ENCODE results near the gene FTL.

FTL gene

DNA sequence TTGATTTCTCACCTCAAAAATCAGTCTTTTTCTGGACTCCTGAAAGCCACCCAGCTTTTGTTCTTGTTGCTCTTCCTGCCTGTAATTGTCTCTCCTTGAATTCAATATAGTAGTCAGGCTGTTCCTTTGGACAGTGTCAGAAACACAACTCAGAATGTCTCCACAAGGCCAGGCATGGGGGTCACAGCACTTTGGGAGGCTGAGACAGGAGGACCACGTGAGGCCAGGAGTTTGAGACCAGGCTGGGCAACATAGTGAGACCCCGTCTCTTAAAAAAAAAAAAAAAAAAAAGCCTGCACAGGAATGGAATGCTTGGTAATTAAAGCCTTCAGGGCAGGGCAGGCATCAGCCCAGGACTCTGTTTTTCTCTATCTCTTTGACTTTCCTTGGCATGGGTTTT is 19.3 kb upstream of the FTL start:
- DNase-seq (ENCODE audit: low spot score), result no peak

DNA sequence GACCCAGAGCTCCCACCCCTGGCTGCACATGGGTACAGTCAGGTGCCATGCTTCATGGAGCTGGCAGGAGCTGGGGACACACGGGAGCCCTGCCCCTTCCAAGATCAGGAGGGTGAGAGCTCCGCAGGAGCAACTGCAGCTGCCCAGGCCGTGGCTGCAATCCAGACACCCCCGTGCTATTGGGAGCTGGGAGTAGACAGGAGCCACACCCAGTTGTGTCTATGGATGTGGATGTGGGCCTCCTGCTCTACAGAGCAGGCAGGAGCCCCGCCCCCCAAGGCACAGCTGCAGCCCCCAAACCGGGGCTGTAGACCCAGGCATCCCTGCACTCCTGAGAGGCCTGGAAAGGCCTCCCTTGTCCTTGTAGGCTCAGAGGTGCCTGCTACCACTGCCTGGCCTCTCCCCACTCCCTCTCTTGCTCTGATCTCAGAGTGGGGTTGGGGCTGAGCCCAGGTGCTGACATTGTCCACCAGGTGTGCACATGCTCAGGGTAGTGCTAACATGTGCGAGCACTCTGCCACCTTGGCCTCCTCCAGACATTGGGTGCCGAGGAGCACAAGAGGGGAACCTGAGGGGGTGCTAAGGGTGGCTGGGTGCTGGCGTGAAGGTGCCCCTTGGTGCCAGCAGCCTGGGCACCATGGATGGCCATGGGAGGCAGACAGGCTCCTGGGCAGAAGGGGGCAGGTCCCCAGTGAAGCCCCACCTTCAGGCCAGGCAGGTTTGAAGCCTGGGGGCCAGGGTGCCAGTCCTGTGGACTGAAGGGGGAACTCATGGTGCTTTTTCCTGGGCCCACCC is 18.4 kb upstream of the FTL start:
- no peak for DNase-seq (ENCODE audit: low spot score)

DNA sequence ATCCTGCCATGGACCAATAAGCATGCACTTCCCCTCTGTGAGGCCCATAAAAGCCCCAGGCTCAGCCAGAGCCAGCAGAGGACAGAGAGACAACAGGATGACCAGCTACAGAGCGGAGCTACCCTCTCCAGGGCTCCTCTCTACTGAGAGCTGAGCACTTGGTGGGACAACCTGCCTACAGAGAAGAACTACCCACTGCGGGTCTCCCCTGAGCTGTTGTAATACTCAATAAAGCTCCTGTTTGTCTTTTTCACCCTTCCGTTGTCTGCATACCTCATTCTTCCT is 17.9 kb upstream of the FTL start:
- no peak for DNase-seq (ENCODE audit: low spot score)

DNA sequence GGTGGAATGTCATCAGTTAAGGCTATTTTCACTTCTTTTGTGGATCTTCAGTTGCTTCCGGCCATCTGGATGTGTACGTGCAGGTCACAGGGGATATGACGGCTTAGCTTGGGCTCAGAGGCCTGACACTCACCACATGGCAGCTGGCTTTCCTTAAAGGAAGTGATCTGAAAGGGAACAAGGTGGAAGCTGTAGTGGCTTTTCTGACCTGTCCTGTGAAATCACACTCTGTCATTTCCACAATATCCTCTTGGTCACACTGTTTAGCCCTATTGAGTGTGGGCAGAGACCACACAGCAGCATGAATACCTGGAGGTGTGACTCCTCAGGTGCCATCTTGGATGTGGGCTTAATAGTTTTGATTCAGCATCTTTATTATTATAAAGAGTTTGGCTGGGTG is 14.9 kb upstream of the FTL start:
- no peak for DNase-seq (ENCODE audit: low spot score)

DNA sequence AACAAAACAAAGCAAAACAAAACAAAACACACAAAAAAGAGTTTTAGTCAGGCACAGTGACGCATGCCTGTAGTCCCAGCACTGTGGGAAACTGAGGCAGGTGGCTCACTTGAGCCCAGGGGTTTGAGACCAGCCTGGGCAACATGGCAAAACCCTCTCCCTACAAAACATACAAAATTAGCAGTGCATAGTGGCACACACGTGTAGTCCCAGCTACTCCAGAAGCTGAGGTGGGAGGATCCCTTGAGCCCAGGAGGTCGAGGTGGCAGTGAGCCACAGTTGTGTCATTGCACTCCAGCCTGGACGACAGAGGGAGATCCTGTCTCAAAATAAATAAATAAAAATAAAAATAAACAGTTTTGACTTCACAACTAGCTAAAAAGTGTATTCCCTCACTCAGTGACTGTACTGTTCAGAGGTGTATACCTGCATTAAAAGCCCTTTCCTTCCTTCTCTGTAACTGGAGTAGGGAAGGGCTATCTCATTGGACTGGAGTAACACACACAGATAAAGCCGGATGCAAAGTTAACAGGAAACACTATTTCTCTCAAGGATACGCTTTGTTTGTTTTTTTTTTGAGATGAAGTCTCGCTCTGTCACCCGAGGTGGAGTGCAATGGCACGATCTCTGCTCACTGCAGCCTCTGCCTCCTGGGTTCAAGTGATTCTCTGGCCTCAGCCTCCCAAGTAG is 14.1 kb upstream of the FTL start:
- no peak for DNase-seq (ENCODE audit: low spot score)

DNA sequence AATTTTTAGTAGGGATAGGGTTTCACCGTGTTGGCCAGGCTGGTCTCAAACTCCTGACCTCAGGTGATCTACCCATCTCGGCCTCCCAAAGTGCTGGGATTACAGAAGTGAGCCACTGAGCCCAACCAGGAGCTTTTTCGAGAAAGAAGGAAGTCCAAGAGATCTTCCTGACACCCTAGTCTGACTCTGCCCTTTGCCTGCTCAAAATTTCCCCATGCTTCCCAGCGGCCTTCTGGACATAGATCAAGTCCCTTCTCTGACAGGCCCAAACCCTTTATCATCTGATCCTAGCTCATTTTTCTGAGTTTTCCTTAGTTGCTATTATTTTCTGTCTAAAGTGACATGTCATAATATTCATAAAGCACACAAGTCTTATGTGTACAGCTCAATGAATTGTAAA is 12.0 kb upstream of the FTL start:
- no peak for DNase-seq (ENCODE audit: low spot score)

DNA sequence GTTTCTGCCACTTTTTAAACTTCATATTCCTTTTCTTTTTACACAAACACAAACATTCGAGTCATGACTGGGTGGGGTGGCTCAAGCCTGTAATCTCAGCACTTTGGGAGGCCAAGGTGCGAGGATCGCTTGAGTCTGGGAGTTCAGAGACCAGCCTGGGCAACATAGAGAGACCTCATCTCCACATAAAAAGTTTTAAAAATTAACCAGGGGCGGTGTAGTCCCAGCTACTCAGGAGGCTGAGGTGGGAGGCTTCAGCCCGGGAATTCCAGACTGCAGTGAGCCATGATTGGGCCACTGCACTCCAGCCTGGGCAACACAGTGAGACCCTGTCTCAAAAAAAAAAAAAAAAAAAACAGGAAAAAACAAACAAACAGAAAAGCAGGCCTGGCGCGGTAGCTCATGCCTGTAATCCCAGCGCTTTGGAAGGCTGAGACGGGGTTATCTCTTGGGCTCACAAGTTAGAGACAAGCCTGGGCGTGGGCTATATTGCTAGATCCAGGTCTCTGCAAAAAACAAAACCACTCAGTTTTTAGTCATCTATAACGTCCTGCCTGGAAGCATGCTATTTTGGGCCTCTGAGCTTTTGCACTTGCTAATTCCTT is 11.0 kb upstream of the FTL start:
- DNase-seq (ENCODE audit: low spot score), result no peak

DNA sequence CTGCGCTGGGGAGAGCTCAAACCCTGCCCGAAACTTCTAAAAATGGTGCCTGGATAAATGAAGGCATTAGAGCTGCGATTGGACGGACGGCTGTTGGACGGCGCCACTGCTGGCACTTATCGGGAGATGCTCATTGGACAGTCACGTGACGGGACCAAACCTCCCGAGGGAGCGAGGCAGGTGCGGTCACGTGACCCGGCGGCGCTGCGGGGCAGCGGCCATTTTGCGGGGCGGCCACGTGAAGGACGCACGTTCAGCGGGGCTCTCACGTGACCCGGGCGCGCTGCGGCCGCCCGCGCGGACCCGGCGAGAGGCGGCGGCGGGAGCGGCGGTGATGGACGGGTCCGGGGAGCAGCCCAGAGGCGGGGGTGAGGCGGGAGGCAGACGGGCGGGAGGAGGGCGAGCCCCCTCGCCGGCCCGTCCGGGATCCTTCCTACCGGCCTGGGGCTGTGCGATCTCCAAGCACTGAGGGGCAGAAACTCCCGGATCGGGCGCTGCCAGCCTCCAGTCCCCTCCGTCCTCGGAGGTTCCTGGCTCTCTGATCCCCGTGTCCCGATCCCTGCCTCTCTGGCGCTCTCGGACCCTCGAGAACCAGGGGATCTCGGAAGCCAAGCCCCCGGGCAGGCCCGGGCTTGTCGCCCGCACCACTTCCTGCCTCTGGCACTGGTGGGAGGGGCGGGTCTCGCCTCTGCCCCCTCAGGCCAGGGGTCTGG is 10.4 kb upstream of the FTL start, which contains the start of gene BAX:
TSS of gene BAX (plus strand) at position 281 of the 713 bp plus-strand sequence. CDS start at position 335, 54 bp downstream.
- peak; percentile 92 for DNase-seq (ENCODE audit: low spot score)

DNA sequence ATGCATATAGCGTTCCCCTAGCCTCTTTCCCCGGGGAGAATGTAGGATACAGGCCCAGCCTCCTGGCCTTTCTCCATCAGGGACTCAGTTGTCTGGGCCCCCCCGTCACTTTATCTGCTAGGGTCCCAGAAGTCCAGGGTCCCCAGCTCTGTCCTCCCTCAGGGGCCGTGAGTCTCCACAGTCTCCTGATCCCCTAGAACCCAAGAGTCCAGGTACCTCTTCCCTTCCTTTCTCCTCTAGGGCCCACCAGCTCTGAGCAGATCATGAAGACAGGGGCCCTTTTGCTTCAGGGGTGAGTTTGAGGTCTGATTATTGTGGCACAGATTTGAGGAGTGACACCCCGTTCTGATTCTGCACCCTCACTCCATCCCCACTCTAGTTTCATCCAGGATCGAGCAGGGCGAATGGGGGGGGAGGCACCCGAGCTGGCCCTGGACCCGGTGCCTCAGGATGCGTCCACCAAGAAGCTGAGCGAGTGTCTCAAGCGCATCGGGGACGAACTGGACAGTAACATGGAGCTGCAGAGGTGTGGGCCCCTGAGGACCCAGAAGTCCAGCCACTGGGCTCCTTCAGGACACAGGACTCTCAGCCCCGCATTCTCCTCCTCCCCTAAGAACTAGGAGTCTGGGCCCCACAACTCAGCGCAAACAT is 9.7 kb upstream of the FTL start:
- DNase-seq (ENCODE audit: low spot score), result no peak

DNA sequence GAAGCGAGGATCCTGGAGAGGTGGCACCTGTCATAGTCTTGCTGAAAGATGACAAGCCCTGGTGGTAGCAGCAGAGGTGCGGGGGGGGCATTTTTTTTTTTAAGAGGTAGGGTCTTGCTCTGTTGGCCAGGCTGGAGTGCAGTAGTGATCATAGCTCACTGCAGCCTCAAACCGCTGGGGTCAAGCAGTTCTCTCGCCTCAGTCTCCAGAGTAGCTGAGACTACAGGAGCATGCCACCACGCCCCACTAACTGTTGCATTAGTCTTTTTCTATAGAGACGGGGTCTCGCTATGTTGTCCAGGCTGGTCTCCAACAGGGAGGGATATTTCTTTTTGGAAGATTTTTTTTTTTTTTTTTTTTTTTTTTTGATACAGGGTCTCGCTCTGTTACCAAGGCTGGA is 7.1 kb upstream of the FTL start:
- DNase-seq (ENCODE audit: low spot score), result no peak

DNA sequence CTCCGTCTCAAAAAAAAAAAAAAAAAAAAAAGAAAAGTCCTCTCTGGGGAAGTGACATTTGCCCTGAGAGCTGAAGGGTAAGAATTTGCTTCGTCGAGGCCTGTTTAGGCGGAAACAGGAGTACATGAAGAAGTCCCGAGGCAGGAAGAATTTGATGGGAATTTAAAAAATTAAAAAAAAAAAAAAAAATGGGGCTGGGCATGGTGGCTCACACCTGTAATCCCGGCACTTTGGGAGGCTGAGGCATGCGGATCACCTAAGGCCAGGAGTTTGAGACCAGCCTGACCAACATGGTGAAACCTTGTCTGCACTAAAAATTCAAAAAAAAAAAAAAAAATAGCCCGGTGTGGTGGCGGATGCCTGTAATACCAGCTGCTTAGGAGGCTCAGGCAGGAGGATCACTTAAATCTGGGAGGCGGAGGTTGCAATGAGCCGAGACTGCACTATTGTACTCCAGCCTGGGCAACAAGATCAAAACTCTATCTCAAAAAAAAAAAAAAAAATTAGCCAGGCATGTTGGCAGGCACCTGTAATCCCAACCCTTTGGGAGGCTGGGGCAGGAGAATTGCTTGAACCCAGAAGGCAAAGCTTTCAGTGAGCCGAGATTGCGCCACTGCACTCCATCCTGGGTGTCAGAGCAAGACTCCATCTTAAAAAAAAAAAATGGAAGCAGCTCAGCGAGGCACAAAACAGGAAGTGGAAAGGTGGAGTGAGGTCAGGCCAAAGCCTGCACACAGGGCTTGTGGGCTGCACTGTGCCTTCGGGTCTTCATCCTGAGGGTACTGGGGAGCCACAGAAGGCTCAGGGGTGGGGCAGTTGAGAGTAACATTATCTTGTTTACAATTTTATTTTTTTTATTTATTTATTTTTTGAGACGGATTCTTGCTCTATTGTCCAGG is 5.5 kb upstream of the FTL start:
- DNase-seq (ENCODE audit: low spot score), result no peak

DNA sequence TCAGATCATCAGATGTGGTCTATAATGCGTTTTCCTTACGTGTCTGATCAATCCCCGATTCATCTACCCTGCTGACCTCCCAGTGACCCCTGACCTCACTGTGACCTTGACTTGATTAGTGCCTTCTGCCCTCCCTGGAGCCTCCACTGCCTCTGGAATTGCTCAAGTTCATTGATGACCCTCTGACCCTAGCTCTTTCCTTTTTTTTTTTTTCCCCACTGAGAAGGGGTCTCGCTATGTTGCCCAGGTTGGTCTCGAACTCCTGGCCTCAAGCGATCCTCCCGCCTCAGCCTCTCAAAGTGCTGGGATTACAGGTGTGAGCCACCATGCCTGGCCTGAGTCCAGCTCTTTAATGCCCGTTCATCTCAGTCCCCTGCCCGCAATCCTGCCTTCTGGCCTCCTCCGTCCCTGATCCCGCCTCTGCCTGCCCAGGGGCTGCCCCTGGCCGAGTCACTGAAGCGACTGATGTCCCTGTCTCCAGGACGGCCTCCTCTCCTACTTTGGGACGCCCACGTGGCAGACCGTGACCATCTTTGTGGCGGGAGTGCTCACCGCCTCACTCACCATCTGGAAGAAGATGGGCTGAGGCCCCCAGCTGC is 4.0 kb upstream of the FTL start:
- no peak for DNase-seq (ENCODE audit: low spot score)

DNA sequence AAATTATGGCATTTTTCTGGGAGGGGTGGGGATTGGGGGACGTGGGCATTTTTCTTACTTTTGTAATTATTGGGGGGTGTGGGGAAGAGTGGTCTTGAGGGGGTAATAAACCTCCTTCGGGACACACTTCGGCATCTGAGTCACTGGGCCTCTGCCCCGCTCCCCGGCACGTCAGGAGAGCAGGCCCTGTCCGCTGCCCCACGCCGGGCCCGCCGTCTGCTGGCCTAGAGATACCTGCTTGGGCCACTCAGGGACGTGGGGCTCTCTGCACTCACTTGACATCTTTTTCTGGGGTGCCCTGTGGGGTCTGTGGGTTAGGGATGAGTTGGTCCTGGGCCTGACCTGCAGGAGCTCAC is 3.5 kb upstream of the FTL start:
- DNase-seq (ENCODE audit: low spot score), result no peak

DNA sequence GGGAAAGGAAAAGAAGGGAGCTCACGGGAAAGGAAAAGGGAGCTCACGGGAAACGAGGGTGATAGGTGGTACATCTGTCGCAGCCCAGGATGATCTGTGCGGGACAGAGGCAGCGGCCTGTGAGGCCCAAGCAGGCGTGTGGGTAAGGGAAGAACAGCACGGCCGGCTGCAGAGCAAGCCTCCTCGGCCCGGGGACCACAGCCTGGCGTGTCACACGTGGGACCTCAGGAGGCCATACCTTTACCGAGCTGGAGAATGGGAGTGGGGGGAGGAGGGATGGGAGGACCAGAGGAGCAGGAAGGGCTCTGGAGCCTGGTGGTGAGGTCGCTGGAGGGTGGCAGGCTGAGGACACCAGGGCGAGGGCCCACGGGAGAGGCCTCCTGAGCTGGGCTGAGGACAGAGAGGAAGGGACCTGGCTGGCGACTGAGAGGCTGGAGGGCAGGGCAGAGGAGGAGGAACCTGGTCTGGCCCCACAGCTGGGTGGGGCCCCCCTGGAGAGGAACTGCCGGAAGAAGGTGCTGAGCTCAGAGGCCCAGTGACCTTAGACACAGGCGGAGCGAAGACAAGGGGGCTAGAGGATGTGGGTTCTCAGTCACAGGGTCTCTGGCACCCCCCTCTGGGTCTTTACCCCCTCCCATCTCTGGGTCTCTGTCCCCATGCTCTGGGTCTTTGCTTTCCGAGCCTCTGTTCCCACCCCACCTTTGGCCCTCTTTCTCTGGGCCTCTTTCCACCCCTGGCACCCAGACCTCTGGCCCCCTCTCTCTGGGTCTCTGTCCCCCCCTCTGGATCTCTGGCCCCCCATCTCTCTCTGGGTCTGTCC is 2.9 kb upstream of the FTL start:
- peak; percentile 29 for DNase-seq (ENCODE audit: low spot score)

DNA sequence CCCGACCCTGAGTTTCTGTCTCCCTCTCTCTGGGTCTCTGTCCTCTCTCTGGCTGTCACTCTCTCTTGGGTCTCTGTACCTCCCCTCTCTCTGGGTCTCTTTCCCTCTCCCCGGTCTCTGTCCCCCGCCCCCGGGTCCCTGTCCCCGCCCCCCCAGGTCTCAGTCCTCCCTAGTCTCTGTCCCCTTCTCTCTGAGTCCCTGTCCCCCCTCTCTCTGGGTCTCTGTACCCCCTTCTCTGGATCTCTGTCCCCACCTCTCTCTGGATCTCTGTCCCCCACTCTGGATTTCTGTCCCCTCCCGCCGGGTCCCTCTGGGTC is 2.3 kb upstream of the FTL start:
- no peak for DNase-seq (ENCODE audit: low spot score)

DNA sequence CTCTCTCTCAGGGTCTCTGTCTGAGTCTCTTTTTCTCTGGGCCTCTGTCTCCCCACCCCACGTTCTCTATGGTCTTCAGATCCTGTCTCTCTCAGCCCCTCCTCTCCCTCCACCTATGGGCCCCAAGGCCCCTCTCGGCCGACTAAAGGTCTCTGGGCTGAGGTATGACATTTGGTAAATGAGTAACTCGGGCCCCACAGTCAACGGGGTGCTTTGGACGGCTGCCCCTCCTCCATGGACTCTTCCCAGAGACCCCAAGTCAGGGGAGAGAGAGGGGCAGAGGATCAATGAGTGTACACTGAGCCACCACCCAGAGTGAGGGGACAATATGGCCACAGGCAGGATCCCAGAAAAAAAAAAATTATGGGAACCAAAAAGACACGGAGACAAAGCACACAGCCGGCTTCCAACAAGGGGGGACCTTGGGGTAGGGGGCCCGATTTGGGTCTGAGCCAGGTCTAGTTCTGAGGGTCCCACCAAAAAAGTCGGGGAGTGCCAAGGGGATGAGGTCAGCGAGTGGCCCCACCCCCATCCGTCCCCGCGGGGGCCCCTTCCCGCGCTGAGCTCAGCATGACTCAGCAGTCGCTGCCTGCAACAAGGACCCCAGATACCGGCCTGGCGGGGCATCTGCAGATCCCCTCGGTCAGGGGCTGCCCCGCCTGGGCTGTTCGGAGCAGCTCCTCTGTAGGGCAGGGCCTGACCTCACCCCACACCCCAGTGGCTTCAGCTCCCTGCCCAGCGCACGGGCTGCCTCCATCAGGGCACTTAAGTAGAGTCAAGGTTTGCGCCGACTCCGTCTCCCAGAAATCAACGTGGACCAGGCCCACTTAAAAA is 1.5 kb upstream of the FTL start:
- DNase-seq (ENCODE audit: low spot score), result peak; percentile 43

DNA sequence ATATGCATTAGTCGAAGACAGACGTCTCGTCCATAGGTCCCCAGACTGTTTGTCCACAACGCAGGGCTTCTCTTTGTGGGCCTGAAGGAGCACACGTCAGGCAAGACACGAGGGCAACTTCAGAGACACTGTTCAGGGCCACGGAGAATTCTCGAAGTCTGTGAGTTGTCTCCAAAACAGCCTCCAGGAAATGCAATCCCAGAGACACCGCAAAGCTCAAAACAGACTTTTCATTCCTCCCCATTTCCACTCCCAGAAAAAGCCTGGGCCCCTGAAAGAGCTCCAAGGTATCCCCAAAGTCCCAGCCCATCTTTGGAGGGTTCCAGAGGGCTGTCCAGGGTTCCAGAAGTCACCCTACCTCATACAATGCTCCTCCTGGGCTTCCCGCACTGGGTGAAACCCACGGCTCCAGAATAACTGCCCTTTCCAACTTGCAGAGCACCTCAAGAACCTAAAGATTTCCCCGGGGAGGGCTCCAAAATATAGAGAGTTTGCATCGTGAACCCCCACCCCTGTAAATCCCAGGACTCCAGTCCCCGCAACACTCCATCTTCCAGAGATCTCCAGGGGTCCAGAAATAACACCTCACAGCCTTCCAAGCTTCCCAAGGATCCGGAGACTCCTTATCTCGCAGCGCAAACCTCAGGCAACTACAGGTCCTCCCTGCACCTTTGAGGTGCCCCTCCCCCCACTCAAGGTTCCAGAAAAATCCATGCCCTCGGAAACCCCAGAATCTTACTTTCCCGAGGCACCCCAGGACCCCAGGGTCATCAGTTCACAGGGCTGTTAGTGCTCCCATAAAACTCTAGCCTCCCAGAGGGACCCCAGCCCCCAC is 687 bp upstream of the FTL start:
- DNase-seq (ENCODE audit: low spot score), result peak; percentile 32
